Ishikawa (cell line): ENCODE results near the gene SLC18A2.

Experiments
- CEBPB ChIP-seq: IDR thresholded peaks from 2 replicates; pipeline ENCODE4 v1.6.1; 2012
- CREB1 ChIP-seq: IDR thresholded peaks from 2 replicates; pipeline ENCODE4 v1.6.1; 2012; ENCODE audit warnings: low read depth
- EGR1 ChIP-seq: IDR thresholded peaks from 2 replicates; pipeline ENCODE4 v1.6.1; 2012
- EP300 ChIP-seq: IDR thresholded peaks from 2 replicates; pipeline ENCODE4 v1.6.1; 2012; ENCODE audit warnings: borderline replicate concordance
- FOXM1 ChIP-seq: IDR thresholded peaks from 2 replicates; pipeline ENCODE4 v1.6.1; 2012; ENCODE audit warnings: low read depth, borderline replicate concordance
- NFIC ChIP-seq: IDR thresholded peaks from 2 replicates; pipeline ENCODE4 v1.6.1; 2012
- RAD21 ChIP-seq: IDR thresholded peaks from 2 replicates; pipeline ENCODE4 v1.6.1; 2012; ENCODE audit warnings: low read depth
- TAF1 ChIP-seq: IDR thresholded peaks from 2 replicates; pipeline ENCODE4 v1.6.1; 2012; ENCODE audit warnings: low read depth, mild to moderate bottlenecking
- TCF12 ChIP-seq: IDR thresholded peaks from 2 replicates; pipeline ENCODE4 v1.6.1; 2012; ENCODE audit warnings: low read depth
- TEAD4 ChIP-seq: IDR thresholded peaks from 2 replicates; pipeline ENCODE4 v1.6.1; 2012
- USF1 ChIP-seq: IDR thresholded peaks from 2 replicates; pipeline ENCODE4 v1.6.1; 2012
- YY1 ChIP-seq: IDR thresholded peaks from 2 replicates; pipeline ENCODE4 v1.6.1; 2012; ENCODE audit warnings: low read depth
- ZBTB7A ChIP-seq: IDR thresholded peaks from 2 replicates; pipeline ENCODE4 v1.6.1; 2012; ENCODE audit warnings: low read depth
- TF ChIP-seq, protein P1 (sequence below): IDR thresholded peaks from 2 replicates; pipeline ENCODE4 v1.6.1; 2012
- TF ChIP-seq, protein P2 (sequence below): IDR thresholded peaks from 2 replicates; pipeline ENCODE4 v1.6.1; 2012; ENCODE audit warnings: low read depth, mild to moderate bottlenecking

The SLC18A2 gene

GRCh38 chr10:117240621-117241529, at the start of gene SLC18A2:
Gene SLC18A2 (plus strand): TSS chr10:117241114. CDS start chr10:117241694, 580 bp downstream.
- TF ChIP-seq RAD21 (no peak), NFIC (no peak), USF1 (peak; percentile 63), TCF12 (no peak), ZBTB7A (peak; percentile 81)
- TF ChIP-seq, protein P1, sequence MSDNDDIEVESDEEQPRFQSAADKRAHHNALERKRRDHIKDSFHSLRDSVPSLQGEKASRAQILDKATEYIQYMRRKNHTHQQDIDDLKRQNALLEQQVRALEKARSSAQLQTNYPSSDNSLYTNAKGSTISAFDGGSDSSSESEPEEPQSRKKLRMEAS: peak; percentile 33; the same call in 1 of the 2 replicates

DNA sequence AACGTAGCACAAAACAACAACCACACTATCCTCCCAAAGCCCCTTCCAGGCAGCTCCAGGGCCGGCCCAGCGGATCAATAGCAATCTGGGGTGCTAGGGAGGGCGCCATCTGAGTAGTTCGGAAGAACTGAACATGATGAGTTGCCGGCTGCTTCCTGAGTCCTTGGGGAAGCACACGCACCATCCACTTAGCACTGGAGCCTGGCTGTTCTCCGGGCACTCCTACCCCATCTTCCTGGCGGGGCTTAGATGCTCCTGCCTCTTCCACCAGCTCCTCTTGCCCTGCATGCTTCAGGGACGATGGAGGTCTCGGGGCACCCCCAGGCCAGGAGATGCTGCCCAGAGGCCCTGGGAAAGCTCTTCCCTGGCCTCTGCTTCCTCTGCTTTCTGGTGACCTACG, 43.7 kb upstream of the SLC18A2 start, which contains the start of gene KCNK18:
Gene KCNK18, plus strand, starts transcription at position 301 of the 400 bp plus-strand sequence. Its CDS starts 0 bp downstream, at position 301.
- TF ChIP-seq ZBTB7A (no peak), FOXM1 (no peak), USF1 (no peak), CEBPB (no peak)

- TF ChIP-seq, protein P2, sequence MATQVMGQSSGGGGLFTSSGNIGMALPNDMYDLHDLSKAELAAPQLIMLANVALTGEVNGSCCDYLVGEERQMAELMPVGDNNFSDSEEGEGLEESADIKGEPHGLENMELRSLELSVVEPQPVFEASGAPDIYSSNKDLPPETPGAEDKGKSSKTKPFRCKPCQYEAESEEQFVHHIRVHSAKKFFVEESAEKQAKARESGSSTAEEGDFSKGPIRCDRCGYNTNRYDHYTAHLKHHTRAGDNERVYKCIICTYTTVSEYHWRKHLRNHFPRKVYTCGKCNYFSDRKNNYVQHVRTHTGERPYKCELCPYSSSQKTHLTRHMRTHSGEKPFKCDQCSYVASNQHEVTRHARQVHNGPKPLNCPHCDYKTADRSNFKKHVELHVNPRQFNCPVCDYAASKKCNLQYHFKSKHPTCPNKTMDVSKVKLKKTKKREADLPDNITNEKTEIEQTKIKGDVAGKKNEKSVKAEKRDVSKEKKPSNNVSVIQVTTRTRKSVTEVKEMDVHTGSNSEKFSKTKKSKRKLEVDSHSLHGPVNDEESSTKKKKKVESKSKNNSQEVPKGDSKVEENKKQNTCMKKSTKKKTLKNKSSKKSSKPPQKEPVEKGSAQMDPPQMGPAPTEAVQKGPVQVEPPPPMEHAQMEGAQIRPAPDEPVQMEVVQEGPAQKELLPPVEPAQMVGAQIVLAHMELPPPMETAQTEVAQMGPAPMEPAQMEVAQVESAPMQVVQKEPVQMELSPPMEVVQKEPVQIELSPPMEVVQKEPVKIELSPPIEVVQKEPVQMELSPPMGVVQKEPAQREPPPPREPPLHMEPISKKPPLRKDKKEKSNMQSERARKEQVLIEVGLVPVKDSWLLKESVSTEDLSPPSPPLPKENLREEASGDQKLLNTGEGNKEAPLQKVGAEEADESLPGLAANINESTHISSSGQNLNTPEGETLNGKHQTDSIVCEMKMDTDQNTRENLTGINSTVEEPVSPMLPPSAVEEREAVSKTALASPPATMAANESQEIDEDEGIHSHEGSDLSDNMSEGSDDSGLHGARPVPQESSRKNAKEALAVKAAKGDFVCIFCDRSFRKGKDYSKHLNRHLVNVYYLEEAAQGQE: no peak
- TF ChIP-seq CEBPB: no peak
- TF ChIP-seq EGR1: no peak
- no peak for TF ChIP-seq USF1
- TF ChIP-seq, protein P1: no peak
- no peak for TF ChIP-seq TEAD4
Measured at GRCh38 chr10:117198088-117198487, 42.8 kb upstream of the SLC18A2 start.

DNA sequence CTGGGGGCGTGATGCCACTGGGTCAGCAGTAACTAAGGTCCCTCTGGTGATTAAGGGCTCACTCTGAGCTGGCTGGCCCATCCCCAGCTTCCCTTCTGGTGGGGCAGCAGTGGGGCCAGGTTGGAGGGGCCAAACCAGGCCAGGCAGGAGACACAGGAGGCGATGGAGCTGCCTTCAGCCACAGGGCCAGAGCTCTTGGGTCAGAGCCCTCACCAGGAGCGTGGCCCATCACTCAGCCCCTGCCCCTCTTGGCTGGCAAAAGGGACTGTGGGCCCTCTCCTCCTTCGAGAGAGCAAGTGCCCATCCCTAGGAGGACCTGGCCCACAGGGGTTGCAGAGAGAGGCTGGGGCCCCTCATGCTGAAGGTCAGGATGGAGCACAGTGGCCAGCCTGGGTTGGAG, 39.1 kb upstream of the SLC18A2 start:
- no peak for TF ChIP-seq TEAD4
- no peak for TF ChIP-seq CREB1
- no peak for TF ChIP-seq ZBTB7A
- TF ChIP-seq RAD21: no peak
- no peak for TF ChIP-seq FOXM1
- TF ChIP-seq NFIC: no peak
- TF ChIP-seq, protein P1: no peak
- no peak for TF ChIP-seq EP300
- no peak for TF ChIP-seq CEBPB
- TF ChIP-seq YY1: no peak
- no peak for TF ChIP-seq TAF1
- no peak for TF ChIP-seq TCF12
- TF ChIP-seq, protein P2: no peak
- no peak for TF ChIP-seq USF1
- TF ChIP-seq EGR1: no peak

DNA sequence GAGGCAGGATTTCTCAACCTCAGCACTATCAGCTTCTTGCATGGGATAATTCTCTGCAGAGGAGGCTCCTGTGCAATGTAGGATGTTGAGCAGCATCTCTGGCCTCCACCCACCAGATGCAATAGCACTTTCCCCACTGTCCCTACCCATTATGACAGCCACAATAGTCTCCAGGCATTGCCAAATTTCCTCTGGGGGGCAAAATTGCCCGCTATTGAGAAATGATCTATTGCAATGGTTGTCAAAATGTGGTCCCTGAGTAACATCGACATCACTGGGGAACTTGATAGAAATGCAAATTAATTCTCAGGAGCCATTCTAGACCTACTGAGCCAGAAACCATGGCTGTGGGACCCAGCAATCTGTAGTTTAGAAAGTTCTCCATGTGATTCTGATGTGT, 36.6 kb upstream of the SLC18A2 start:
- no peak for TF ChIP-seq ZBTB7A
- TF ChIP-seq CREB1: no peak
- TF ChIP-seq TAF1: no peak
- no peak for TF ChIP-seq CEBPB
- TF ChIP-seq USF1: no peak
- TF ChIP-seq, protein P1: no peak
- no peak for TF ChIP-seq EP300
- TF ChIP-seq FOXM1: no peak
- TF ChIP-seq NFIC: no peak
- no peak for TF ChIP-seq EGR1
- no peak for TF ChIP-seq TCF12
- no peak for TF ChIP-seq YY1
